ENCODE measurements around the gene CFTR. TPM values are rescaled to one million over a fixed set of nuclear protein-coding genes. Genes with fewer than 3 reads are reported as not detected.

Gene CFTR
- total and polyA plus RNA-seq, 2 donors (not counting 1 experiment from before 2014, with no cell fraction given) = under 0.01 to 0.25 TPM

DNA sequence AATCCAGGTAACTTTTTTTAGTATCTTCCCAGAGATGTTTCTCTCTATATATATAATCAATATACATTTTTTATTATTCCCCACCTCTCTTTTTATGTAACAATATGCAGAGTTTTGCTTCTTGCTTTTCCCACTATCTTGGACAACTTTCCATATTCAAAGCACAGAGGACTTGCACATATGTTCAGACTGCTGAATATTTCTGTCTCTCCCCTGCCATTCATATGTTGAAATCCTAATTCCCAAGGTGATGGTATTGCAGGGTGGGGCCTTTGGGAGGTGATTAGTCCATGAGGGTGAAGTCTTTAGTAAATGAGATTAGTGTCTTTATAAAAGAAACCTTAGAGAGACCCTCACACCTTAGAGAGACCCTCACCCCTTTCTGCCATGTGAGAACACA, 72.8 kb downstream of the CFTR start:
- Histone ChIP-seq H3K9ac (ENCODE audit: insufficient read depth, low read length) (no peak overlapping the region), H3K4me3 (replicated peaks in 1 of 4; ENCODE audit: control extremely low read depth in 1 of 4, insufficient read depth in 1 of 4, low read depth in 3 of 4, low read length in 4 of 4) (no peak overlapping the region), H3K79me2 (ENCODE audit: control insufficient read depth, insufficient read depth, low read length) (no peaks in the 10 kb centered on the region), H3K27me3 (ENCODE audit: control insufficient read depth, insufficient read depth, low read length) (no peaks in the 10 kb centered on the region), H3K9me3 (ENCODE audit: control insufficient read depth, insufficient read depth, low read depth, low read length) (no peaks in the 10 kb centered on the region), H3K4me1 (ENCODE audit: control insufficient read depth, extremely low read depth, insufficient read depth, low read length) (no peaks in the 10 kb centered on the region), H3K4me2 (ENCODE audit: extremely low read depth, insufficient read depth, low read length) (no peak overlapping the region), H2AFZ (ENCODE audit: low read length) (no peak overlapping the region), H3K36me3 (ENCODE audit: control insufficient read depth, insufficient read depth, low read length) (no peaks in the 10 kb centered on the region), H4K20me1 (ENCODE audit: control insufficient read depth, extremely low read depth, insufficient read depth, low read length) (no peaks in the 10 kb centered on the region), H3K27ac (ENCODE audit: insufficient read depth, low read length) (no peak overlapping the region)
- DNase-seq (ENCODE audit: low read depth in 2 of 2) = no peak
- TF ChIP-seq EZH2 (IDR thresholded peaks at IDR 0.05; ENCODE audit: low read length, missing control alignments) = no peak
- TF ChIP-seq, protein P1, sequence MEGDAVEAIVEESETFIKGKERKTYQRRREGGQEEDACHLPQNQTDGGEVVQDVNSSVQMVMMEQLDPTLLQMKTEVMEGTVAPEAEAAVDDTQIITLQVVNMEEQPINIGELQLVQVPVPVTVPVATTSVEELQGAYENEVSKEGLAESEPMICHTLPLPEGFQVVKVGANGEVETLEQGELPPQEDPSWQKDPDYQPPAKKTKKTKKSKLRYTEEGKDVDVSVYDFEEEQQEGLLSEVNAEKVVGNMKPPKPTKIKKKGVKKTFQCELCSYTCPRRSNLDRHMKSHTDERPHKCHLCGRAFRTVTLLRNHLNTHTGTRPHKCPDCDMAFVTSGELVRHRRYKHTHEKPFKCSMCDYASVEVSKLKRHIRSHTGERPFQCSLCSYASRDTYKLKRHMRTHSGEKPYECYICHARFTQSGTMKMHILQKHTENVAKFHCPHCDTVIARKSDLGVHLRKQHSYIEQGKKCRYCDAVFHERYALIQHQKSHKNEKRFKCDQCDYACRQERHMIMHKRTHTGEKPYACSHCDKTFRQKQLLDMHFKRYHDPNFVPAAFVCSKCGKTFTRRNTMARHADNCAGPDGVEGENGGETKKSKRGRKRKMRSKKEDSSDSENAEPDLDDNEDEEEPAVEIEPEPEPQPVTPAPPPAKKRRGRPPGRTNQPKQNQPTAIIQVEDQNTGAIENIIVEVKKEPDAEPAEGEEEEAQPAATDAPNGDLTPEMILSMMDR (conservative IDR thresholded peaks at IDR 0.05 in 1 of 2, IDR thresholded peaks at IDR 0.05 in 1 of 2; ENCODE audit: low read depth in 1 of 2, low read length in 2 of 2) = no peak

DNA sequence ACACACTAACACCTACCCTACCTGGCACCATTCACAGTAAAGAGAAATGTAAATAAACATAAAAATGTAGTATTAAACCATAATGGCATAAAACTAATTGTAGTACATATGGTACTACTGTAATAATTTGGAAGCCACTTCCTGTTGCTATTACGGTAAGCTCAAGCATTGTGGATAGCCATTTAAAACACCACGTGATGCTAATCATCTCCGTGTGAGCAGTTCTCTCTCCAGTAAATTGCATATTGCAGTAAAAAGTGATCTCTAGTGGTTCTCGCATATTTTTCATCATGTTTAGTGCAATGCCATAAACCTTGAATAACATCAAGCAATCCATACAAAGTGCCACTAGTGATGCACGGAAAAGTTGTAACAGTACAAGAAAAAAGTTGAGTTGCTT, 75.4 kb downstream of the CFTR start:
- no peaks in the 10 kb centered on the region for H3K27me3 ChIP-seq (ENCODE audit: control insufficient read depth, insufficient read depth, low read length)
- TF ChIP-seq EZH2 (IDR thresholded peaks at IDR 0.05; ENCODE audit: low read length, missing control alignments) = no peak
- TF ChIP-seq, protein P1 (conservative IDR thresholded peaks at IDR 0.05 in 1 of 2, IDR thresholded peaks at IDR 0.05 in 1 of 2; ENCODE audit: low read depth in 1 of 2, low read length in 2 of 2) = no peak
- H3K9ac ChIP-seq (ENCODE audit: insufficient read depth, low read length) = no peak overlapping the region
- no peak overlapping the region for H3K4me2 ChIP-seq (ENCODE audit: extremely low read depth, insufficient read depth, low read length)
- DNase-seq (ENCODE audit: low read depth in 2 of 2) = no peak
- H3K4me3 ChIP-seq (replicated peaks in 1 of 4; ENCODE audit: control extremely low read depth in 1 of 4, insufficient read depth in 1 of 4, low read depth in 3 of 4, low read length in 4 of 4) = no peak overlapping the region
- H2AFZ ChIP-seq (ENCODE audit: low read length) = no peak overlapping the region
- H3K9me3 ChIP-seq (ENCODE audit: control insufficient read depth, insufficient read depth, low read depth, low read length) = no peaks in the 10 kb centered on the region
- H3K36me3 ChIP-seq (ENCODE audit: control insufficient read depth, insufficient read depth, low read length) = no peaks in the 10 kb centered on the region
- H4K20me1 ChIP-seq (ENCODE audit: control insufficient read depth, extremely low read depth, insufficient read depth, low read length) = no peaks in the 10 kb centered on the region
- no peaks in the 10 kb centered on the region for H3K4me1 ChIP-seq (ENCODE audit: control insufficient read depth, extremely low read depth, insufficient read depth, low read length)
- no peaks in the 10 kb centered on the region for H3K79me2 ChIP-seq (ENCODE audit: control insufficient read depth, insufficient read depth, low read length)
- H3K27ac ChIP-seq (ENCODE audit: insufficient read depth, low read length) = no peak overlapping the region

DNA sequence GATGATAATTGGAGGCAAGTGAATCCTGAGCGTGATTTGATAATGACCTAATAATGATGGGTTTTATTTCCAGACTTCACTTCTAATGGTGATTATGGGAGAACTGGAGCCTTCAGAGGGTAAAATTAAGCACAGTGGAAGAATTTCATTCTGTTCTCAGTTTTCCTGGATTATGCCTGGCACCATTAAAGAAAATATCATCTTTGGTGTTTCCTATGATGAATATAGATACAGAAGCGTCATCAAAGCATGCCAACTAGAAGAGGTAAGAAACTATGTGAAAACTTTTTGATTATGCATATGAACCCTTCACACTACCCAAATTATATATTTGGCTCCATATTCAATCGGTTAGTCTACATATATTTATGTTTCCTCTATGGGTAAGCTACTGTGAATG, 79.6 kb downstream of the CFTR start:
- DNase-seq (ENCODE audit: low read depth in 2 of 2) = no peak
- H3K4me1 ChIP-seq (ENCODE audit: control insufficient read depth, extremely low read depth, insufficient read depth, low read length) = no peaks in the 10 kb centered on the region
- TF ChIP-seq EZH2 (IDR thresholded peaks at IDR 0.05; ENCODE audit: low read length, missing control alignments) = no peak
- TF ChIP-seq, protein P1 (conservative IDR thresholded peaks at IDR 0.05 in 1 of 2, IDR thresholded peaks at IDR 0.05 in 1 of 2; ENCODE audit: low read depth in 1 of 2, low read length in 2 of 2) = no peak
- H3K9me3 ChIP-seq (ENCODE audit: control insufficient read depth, insufficient read depth, low read depth, low read length) = no peaks in the 10 kb centered on the region
- no peak overlapping the region for H3K4me3 ChIP-seq (replicated peaks in 1 of 4; ENCODE audit: control extremely low read depth in 1 of 4, insufficient read depth in 1 of 4, low read depth in 3 of 4, low read length in 4 of 4)
- no peak overlapping the region for H2AFZ ChIP-seq (ENCODE audit: low read length)
- no peak overlapping the region for H3K27ac ChIP-seq (ENCODE audit: insufficient read depth, low read length)
- no peaks in the 10 kb centered on the region for H4K20me1 ChIP-seq (ENCODE audit: control insufficient read depth, extremely low read depth, insufficient read depth, low read length)
- no peaks in the 10 kb centered on the region for H3K79me2 ChIP-seq (ENCODE audit: control insufficient read depth, insufficient read depth, low read length)
- no peaks in the 10 kb centered on the region for H3K36me3 ChIP-seq (ENCODE audit: control insufficient read depth, insufficient read depth, low read length)
- H3K27me3 ChIP-seq (ENCODE audit: control insufficient read depth, insufficient read depth, low read length) = no peaks in the 10 kb centered on the region
- no peak overlapping the region for H3K4me2 ChIP-seq (ENCODE audit: extremely low read depth, insufficient read depth, low read length)
- H3K9ac ChIP-seq (ENCODE audit: insufficient read depth, low read length) = no peak overlapping the region

Measured in fibroblast of lung (primary cell).